K562 (cell line): ENCODE results near the gene STMN3. TPM values are rescaled to one million over a fixed set of nuclear protein-coding genes. Genes with fewer than 3 reads are reported as not detected.

Experiments
- ATAC-seq: fragments of 200-7000 bp; cut with Tn5 transposase; 3 replicates; pipeline ENCODE4 v1.9.1; 2020; ENCODE audit warnings: moderate library complexity
- BruUV-seq: library from RNA; stranded (reverse); fragments of 400-500 nt; replicated peaks from 2 replicates; lab custom pipeline; 2021; lab: Mats Ljungman, UMichigan
- CTCF ChIA-PET: fragments of 300-600 bp; formaldehyde crosslinking; extraction: SDS; loops from one replicate; lab custom pipeline; 2021; ENCODE audit warnings: low intra/inter-chr PET ratio; lab: Yijun Ruan, JAX
- POLR2A ChIA-PET: fragments of 300-600, 350-650 bp; sonication (Branson Sonifier 250); formaldehyde crosslinking; extraction: SDS; loops from one replicate; lab custom pipeline; 2021; ENCODE audit warnings: antibody characterized with exemption, inconsistent platforms; lab: Yijun Ruan, JAX
- DNase-seq, 4 experiments: peaks; one replicate each; pipeline versions ENCODE4 v3.0.0 to v3.0.0-alpha.2; 2011 to 2018; ENCODE audit warnings: low spot score in 3 of 4, mixed read lengths in 3 of 4; ENCODE audit errors: extremely low read depth in 1 of 4
- FAIRE-seq: peaks from 2 replicates; lab custom pipeline; 2011; peaks lifted over from hg19 to GRCh38; lab: Jason Lieb, UNC
- H2AFZ ChIP-seq: 2 replicates; pipeline ENCODE4 v1.6.0; 2011; ENCODE audit warnings: low read depth, low read length, control low read depth, inconsistent platforms
- H3K27ac ChIP-seq: fragments of 200-600 bp; 3 replicates; pipeline ENCODE4 v1.8.0; 2011; ENCODE audit warnings: low read depth, mild to moderate bottlenecking, control low read depth, inconsistent platforms, low read length, moderate library complexity, mixed read lengths; ENCODE audit errors: extremely low read depth
- H3K27me3 ChIP-seq, 2 experiments: fragments of 300-600 bp in 1 of 2; 2 replicates in 1 of 2; 3 replicates in 1 of 2; pipeline versions ENCODE4 v1.6.0 to v1.8.0; 2011; ENCODE audit warnings: inconsistent platforms in 2 of 2, low read length in 2 of 2, mild to moderate bottlenecking in 1 of 2, mixed read lengths in 1 of 2, moderate library complexity in 1 of 2; ENCODE audit not compliant: control insufficient read depth in 2 of 2, insufficient read depth in 2 of 2
- H3K36me3 ChIP-seq: fragments of 300-600 bp; 3 replicates; pipeline ENCODE4 v1.8.0; 2011; ENCODE audit warnings: mild to moderate bottlenecking, low read length, inconsistent platforms; ENCODE audit not compliant: control insufficient read depth, insufficient read depth
- H3K4me1 ChIP-seq, 2 experiments: fragments of 200-600 bp in 1 of 2; replicated peaks in 1 of 2; 2 replicates in 1 of 2; 3 replicates in 1 of 2; pipeline versions ENCODE4 v1.5.1 to v1.8.0; 2011; ENCODE audit warnings: inconsistent platforms in 2 of 2, low read length in 2 of 2, mild to moderate bottlenecking in 1 of 2, mixed read lengths in 1 of 2, moderate library complexity in 1 of 2; ENCODE audit not compliant: control insufficient read depth in 2 of 2, insufficient read depth in 2 of 2
- H3K4me2 ChIP-seq: 2 replicates; pipeline ENCODE4 v1.6.1; 2011; ENCODE audit warnings: low read length, control low read depth, inconsistent platforms, mixed read lengths; ENCODE audit not compliant: insufficient read depth
- H3K4me3 ChIP-seq: fragments of 200-600 bp; sonication (generic), shearing (Covaris generic); 2 replicates; pipeline ENCODE4 v1.5.1; 2016; ENCODE audit warnings: control low read depth, inconsistent platforms
- H3K79me2 ChIP-seq: fragments of 200-600 bp; 3 replicates; pipeline ENCODE4 v1.8.0; 2011; ENCODE audit warnings: low read length, inconsistent platforms; ENCODE audit not compliant: control insufficient read depth, insufficient read depth
- H3K9ac ChIP-seq, 2 experiments: 2 replicates each; pipeline versions ENCODE4 v1.6.0 to v1.6.1; 2011; ENCODE audit warnings: low read depth in 2 of 2, low read length in 2 of 2, control low read depth in 1 of 2, inconsistent platforms in 1 of 2, mild to moderate bottlenecking in 1 of 2, mixed read lengths in 1 of 2; ENCODE audit not compliant: insufficient read depth in 1 of 2
- H3K9me1 ChIP-seq: one replicate; pipeline ENCODE4 v1.6.0; 2011; ENCODE audit warnings: inconsistent platforms, mild to moderate bottlenecking, low read length, moderate library complexity; ENCODE audit not compliant: control insufficient read depth, insufficient read depth
- H3K9me3 ChIP-seq: replicated peaks from 2 replicates; pipeline ENCODE4 v1.5.1; 2011; ENCODE audit warnings: low read depth, low read length, inconsistent platforms; ENCODE audit not compliant: control insufficient read depth, insufficient read depth
- H4K20me1 ChIP-seq: replicated peaks from 2 replicates; pipeline ENCODE4 v1.6.1; 2011; ENCODE audit warnings: low read length, inconsistent platforms, mixed read lengths; ENCODE audit not compliant: control insufficient read depth, insufficient read depth
- ARID1B ChIP-seq: fragments of 450-650 bp; IDR thresholded peaks from 2 replicates; pipeline ENCODE4 v1.6.1; 2016; ENCODE audit warnings: antibody characterized with exemption, mild to moderate bottlenecking, inconsistent platforms
- ASH1L ChIP-seq: fragments of 450-650 bp; IDR thresholded peaks from 2 replicates; pipeline ENCODE4 v1.6.1; 2018; ENCODE audit warnings: borderline replicate concordance, mild to moderate bottlenecking, low read depth; ENCODE audit not compliant: partially characterized antibody
- CBFA2T2 ChIP-seq: fragments of 450-650 bp; conservative IDR thresholded peaks from 2 replicates; pipeline ENCODE4 v1.6.1; 2017; ENCODE audit warnings: mild to moderate bottlenecking
- CBFA2T3 ChIP-seq: fragments of 450-650 bp; IDR thresholded peaks from 2 replicates; pipeline ENCODE4 v1.6.1; 2017
- CXXC5 ChIP-seq: fragments of 250-450 bp; sonication (Bioruptor Pico); IDR thresholded peaks from 2 replicates; pipeline ENCODE4 v1.8.0; 2022; ENCODE audit warnings: inconsistent platforms, mild to moderate bottlenecking, moderate library complexity
- E2F3 ChIP-seq: fragments of 250-450 bp; sonication (Bioruptor Pico); IDR thresholded peaks from 2 replicates; pipeline ENCODE4 v1.4.0; 2020; ENCODE audit warnings: mild to moderate bottlenecking
- FOSL1 ChIP-seq: fragments of 200-800 bp; sonication (Bioruptor generic); conservative IDR thresholded peaks from 2 replicates; pipeline ENCODE4 v1.6.1; 2016; ENCODE audit warnings: missing genetic modification characterization, missing compliant biosample characterization
- GABPA ChIP-seq: fragments of 200-800 bp; sonication (Bioruptor generic); conservative IDR thresholded peaks from 2 replicates; pipeline ENCODE4 v1.6.1; 2016; ENCODE audit warnings: low read depth, missing genetic modification characterization, missing compliant biosample characterization
- KDM1A ChIP-seq, 2 experiments: fragments of 450-650 bp; IDR thresholded peaks; 2 replicates each; pipeline ENCODE4 v1.6.1; 2016; ENCODE audit warnings: mild to moderate bottlenecking in 2 of 2
- MAFF ChIP-seq: IDR thresholded peaks from 2 replicates; pipeline ENCODE4 v1.6.1; 2012; ENCODE audit warnings: low read length, improper control_type of control experiment
- NUFIP1 ChIP-seq: fragments of 450-650 bp; IDR thresholded peaks from 2 replicates; pipeline ENCODE4 v1.6.1; 2018; ENCODE audit not compliant: partially characterized antibody
- PPARD ChIP-seq: fragments of 250-450 bp; sonication (Bioruptor Pico); IDR thresholded peaks from 2 replicates; pipeline ENCODE4 v1.8.0; 2022; ENCODE audit warnings: inconsistent platforms, mild to moderate bottlenecking, moderate library complexity
- RUNX1 ChIP-seq: sonication (generic); IDR thresholded peaks from 2 replicates; pipeline ENCODE4 v1.6.1; 2016; ENCODE audit warnings: antibody characterized with exemption, low read depth
- SMC3 ChIP-seq: conservative IDR thresholded peaks from 2 replicates; pipeline ENCODE4 v1.6.1; 2011; ENCODE audit warnings: low read depth, low read length, improper control_type of control experiment; ENCODE audit not compliant: insufficient read depth
- TAL1 ChIP-seq: fragments of 450-650 bp; IDR thresholded peaks from 2 replicates; pipeline ENCODE4 v1.6.1; 2016; ENCODE audit warnings: mild to moderate bottlenecking
- TCF3 ChIP-seq: sonication (generic); formaldehyde crosslinking; IDR thresholded peaks from 2 replicates; pipeline ENCODE4 v1.4.0; 2020; ENCODE audit warnings: mild to moderate bottlenecking, missing genetic modification reagents
- TEAD4 ChIP-seq, 2 experiments: sonication (generic) in 1 of 2; formaldehyde crosslinking in 1 of 2; IDR thresholded peaks; 2 replicates each; pipeline versions ENCODE4 v1.6.1 to v1.8.0; 2012 to 2022; ENCODE audit warnings: borderline replicate concordance in 1 of 2, inconsistent platforms in 1 of 2, low read length in 1 of 2, mild to moderate bottlenecking in 1 of 2, missing genetic modification reagents in 1 of 2
- ZZZ3 ChIP-seq: fragments of 450-650 bp; IDR thresholded peaks from 2 replicates; pipeline ENCODE4 v1.6.1; 2016; ENCODE audit warnings: antibody characterized with exemption, mild to moderate bottlenecking, moderate library complexity
- WGBS: fragments of 100-300 bp; shearing (Covaris generic); methylation state at CpG from one replicate; pipeline ENCODE4 v1.1.6; 2016; ENCODE audit warnings: low coverage, mixed read lengths; ENCODE audit not compliant: insufficient coverage; ENCODE audit errors: missing lambda C conversion rate; 5-methylcytosine and 5-hydroxymethylcytosine counted together
- in situ Hi-C: fragments of 300-500 bp; cut with MboI; formaldehyde crosslinking; loops from 4 replicates; pipeline ENCODE4 v1.15.0; 2018; ENCODE audit warnings: inconsistent platforms, mixed read lengths
- intact Hi-C: fragments of 100-400 bp; cut with micrococcal nuclease; formaldehyde crosslinking; loops from 2 replicates; pipeline ENCODE4 v1.14.2; 2022
- polyA plus RNA-seq, 8 experiments: library from polyadenylated mRNA; depleted of rRNA in 4 of 8; stranded (reverse) in 5 of 8; unstranded in 3 of 8; fragments of >200 nt; fragmentation: Nextera tagmentation in 2 of 8; fragmentation: Illumina TruSeq in 1 of 8; extraction: Ambion mirVana in 2 of 8; extraction: Trizol in 1 of 8; gene quantifications; 2 replicates each; pipeline versions ENCODE4 v1.2.1 to v1.2.3, GENCODE V29; 2011 to 2014; ENCODE audit warnings: inconsistent platforms in 1 of 8, missing spikeins in 1 of 8
- total RNA-seq, 7 experiments: library from RNA; depleted of rRNA in 6 of 7; stranded (reverse); fragments of >200 nt in 6 of 7; fragmentation: Illumina TruSeq in 2 of 7; extraction: Trizol in 2 of 7; gene quantifications; 2 replicates each; pipeline versions ENCODE4 v1.2.1 to v1.2.3, GENCODE V29; 2011 to 2021; ENCODE audit warnings: low replicate concordance in 1 of 7
- TF ChIP-seq, protein P1 (sequence below): fragments of 200-800 bp; sonication (Bioruptor generic); IDR thresholded peaks from 2 replicates; pipeline ENCODE4 v1.6.1; 2017; ENCODE audit warnings: missing genetic modification characterization, missing compliant biosample characterization
- TF ChIP-seq, protein P2 (sequence below): fragments of 450-650 bp; formaldehyde crosslinking; IDR thresholded peaks from 2 replicates; pipeline ENCODE4 v1.4.0; 2020; ENCODE audit warnings: mild to moderate bottlenecking, moderate library complexity

Gene STMN3
- total and polyA plus RNA-seq, 9 of the 15 experiments (the other 6 are each of a cell fraction or from before 2014, with no cell fraction given): 0.70 to 65.6 (median 29.4) TPM

DNA sequence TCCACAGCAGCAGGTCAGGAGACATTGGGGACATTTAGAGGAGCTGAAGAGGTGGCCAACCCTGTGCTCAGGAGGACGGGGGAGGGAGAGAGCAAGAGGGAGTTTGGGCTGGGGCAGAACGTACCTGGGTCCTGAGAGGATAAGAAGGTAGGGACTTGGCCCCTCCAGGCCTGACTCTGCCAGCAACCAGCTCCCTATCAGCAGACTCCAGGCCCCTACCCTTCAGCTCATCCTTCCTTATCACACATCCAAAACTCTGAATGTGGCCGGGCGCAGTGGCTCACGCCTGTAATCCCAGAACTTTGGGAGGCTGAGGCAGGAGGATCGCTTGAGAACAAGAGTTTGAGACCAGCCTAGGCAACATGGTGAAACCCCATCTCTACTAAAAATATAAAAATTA lies 5.0 kb downstream of the STMN3 start:
- no peak overlapping the region for H3K4me3 ChIP-seq
- TF ChIP-seq GABPA (tag) (no peak), ASH1L (no peak), PPARD (CRISPR knock-in tag) (no peak), CBFA2T2 (peak; percentile 55), TCF3 (CRISPR knock-in tag) (peak; percentile 79), NUFIP1 (no peak), E2F3 (no peak), TEAD4 (IDR thresholded peaks at IDR 0.05; ENCODE audit: low read length) (0 out of 2 replicates have a peak, but pooled peaks have one; percentile 11), TEAD4 (CRISPR knock-in tag; IDR thresholded peaks at IDR 0.05; ENCODE audit: borderline replicate concordance) (no peak), SMC3 (no peak), TAL1 (peak; percentile 56; the same call in 1 of the 2 replicates), ZZZ3 (no peak), FOSL1 (tag) (no peak), KDM1A (IDR thresholded peaks at IDR 0.05) (peak; percentile 26 to 55; a peak in 2 of 4 replicates), ARID1B (peak; percentile 67), RUNX1 (no peak), CXXC5 (peak; percentile 46), CBFA2T3 (peak; percentile 75), MAFF (no peak)
- TF ChIP-seq, protein P1, sequence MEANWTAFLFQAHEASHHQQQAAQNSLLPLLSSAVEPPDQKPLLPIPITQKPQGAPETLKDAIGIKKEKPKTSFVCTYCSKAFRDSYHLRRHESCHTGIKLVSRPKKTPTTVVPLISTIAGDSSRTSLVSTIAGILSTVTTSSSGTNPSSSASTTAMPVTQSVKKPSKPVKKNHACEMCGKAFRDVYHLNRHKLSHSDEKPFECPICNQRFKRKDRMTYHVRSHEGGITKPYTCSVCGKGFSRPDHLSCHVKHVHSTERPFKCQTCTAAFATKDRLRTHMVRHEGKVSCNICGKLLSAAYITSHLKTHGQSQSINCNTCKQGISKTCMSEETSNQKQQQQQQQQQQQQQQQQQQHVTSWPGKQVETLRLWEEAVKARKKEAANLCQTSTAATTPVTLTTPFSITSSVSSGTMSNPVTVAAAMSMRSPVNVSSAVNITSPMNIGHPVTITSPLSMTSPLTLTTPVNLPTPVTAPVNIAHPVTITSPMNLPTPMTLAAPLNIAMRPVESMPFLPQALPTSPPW: no peak
- TF ChIP-seq, protein P2, sequence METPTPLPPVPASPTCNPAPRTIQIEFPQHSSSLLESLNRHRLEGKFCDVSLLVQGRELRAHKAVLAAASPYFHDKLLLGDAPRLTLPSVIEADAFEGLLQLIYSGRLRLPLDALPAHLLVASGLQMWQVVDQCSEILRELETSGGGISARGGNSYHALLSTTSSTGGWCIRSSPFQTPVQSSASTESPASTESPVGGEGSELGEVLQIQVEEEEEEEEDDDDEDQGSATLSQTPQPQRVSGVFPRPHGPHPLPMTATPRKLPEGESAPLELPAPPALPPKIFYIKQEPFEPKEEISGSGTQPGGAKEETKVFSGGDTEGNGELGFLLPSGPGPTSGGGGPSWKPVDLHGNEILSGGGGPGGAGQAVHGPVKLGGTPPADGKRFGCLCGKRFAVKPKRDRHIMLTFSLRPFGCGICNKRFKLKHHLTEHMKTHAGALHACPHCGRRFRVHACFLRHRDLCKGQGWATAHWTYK (CRISPR knock-in tag): no peak
- CTCF ChIA-PET: no interaction called here
- H3K4me1 ChIP-seq: peaks cover 11 to 57% of the 10 kb centered on the region in 2 experiments; a peak in 4 of 5 replicates
- H3K9ac ChIP-seq: peak overlapping the region in 1 of 2 experiments; percentile 84; a peak in 2 of 4 replicates
- no peaks in the 10 kb centered on the region; the same call in 1 of the 2 replicates for H4K20me1 ChIP-seq
- FAIRE-seq (peak; percentile 6), ATAC-seq (no peak; the same call in 2 of the 3 replicates), DNase-seq (peak; percentile 59 to 75 (median 64))
- BruUV-seq: no TSS peak
- H3K27me3 ChIP-seq: no peaks in the 10 kb centered on the region
- H3K36me3 ChIP-seq: peaks cover 8% of the 10 kb centered on the region; the same call in 1 of the 3 replicates
- H3K9me3 ChIP-seq: no peaks in the 10 kb centered on the region
- peaks cover 38% of the 10 kb centered on the region for H3K79me2 ChIP-seq
- no peak overlapping the region for H3K27ac ChIP-seq
- H3K9me1 ChIP-seq: peaks cover 3% of the 10 kb centered on the region
- POLR2A ChIA-PET: no interaction called here
- in situ Hi-C loops (no loop called here), intact Hi-C loops (no loop called here)
- no peak overlapping the region for H2AFZ ChIP-seq
- WGBS: 13% methylated on average over 6 of the region's 6 CpGs
- peak overlapping the region; percentile 46; the same call in 1 of the 2 replicates for H3K4me2 ChIP-seq
